GM19240 (cell line): ENCODE results near the gene TARBP1.
"Not testable (repeated sequence)": the region's sequence is repeated elsewhere in the genome, so short reads cannot be mapped to it uniquely, and the experiment has no call there.

Experiments used
- DNase-seq: peaks from one replicate; pipeline ENCODE4 v3.0.0; 2011; ENCODE audit warnings: low spot score; ENCODE audit not compliant: insufficient read length

Gene TARBP1

DNA sequence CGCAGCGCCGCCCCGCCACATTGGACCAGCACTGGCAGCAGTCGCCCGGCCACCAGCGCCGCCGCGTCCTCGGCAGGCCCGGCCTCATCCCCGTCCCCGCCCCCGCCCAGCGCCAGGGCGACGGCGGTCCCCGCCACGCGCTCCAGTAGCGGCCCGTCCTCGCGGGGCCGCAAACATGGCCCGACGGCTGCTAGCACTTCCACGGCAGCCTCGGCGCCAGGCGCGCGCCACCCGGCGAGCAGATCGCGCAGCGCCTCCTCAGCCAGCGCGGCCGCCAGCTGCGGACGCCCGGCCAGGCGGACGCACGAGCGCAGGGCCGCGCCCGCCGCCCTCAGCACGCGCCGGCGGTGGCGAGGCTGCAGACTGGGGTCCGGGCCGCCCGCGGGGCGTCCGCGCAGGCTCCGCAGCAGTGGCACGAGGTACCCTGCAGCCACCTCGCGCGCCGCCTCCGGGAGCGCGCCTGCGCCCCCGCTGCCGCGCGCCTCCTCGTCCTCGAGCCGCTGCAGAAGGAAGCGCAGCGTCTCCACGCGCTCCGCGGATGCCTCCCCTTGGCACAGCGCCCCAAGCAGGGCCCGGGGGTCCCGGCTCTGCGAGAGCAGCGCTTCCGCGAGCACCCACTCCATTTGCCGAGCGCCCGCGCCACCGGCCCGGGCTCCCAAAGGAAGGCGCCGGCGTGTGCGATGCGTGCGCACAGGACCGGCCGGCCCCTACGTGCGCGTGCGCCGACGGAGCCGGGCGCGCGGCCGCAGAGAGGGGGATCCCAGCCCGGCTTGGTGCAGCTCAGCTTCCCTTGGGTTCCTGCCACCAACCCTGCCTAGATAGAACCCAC is at the start of gene TARBP1:
Gene TARBP1, minus strand, starts transcription at position 699 of the 829 bp plus-strand sequence. Its CDS starts 76 bp downstream, at position 623.
- peak; percentile 69 for DNase-seq

DNA sequence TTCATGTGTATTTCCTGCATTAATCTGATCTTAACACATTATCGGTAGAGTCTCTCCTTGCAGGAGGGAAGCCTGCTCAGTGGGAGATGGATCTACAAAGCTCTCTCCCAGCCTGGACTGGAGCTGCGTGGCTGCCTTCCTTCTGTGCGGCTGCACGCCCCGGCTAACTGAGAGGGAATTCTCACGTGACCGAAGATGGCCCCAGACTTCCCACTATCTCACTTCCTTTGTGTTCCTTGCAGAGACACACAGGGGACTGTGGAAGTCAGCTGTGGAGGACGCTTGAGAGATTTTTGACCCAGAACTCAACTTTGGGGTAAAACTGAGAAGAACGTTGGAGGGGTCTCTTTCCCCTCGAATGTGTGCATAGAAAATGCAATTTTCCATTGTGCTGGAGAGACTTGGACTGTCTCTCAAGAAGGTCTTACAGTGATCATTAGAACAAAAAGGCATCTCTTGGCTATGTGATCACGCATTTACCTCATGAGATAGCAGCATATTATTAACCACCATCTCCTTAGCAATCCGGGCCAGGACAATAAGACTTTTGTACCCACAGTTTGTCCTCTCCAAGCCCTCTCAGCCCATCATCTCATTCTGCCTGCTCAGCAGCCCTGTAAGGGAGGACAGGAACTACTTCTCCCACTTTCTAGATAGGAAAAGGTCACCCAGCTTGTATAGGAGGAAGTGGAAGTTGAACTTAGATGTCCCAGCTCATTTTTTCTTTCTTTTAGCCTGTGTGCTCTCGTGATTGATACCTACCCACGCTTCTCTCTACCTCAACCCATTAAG is 49.3 kb upstream of the TARBP1 start:
- no peak for DNase-seq

GRCh38 chr1:234527346-234527745 is 48.4 kb upstream of the TARBP1 start:
- no peak for DNase-seq

GRCh38 chr1:234526922-234527321 is 47.9 kb upstream of the TARBP1 start:
- DNase-seq: no peak

- DNase-seq: no peak
Measured at GRCh38 chr1:234525099-234525799, 46.3 kb upstream of the TARBP1 start.

GRCh38 chr1:234521836-234522235 is 42.9 kb upstream of the TARBP1 start:
- no peak for DNase-seq

GRCh38 chr1:234520908-234521817 is 42.2 kb upstream of the TARBP1 start:
- DNase-seq: no peak

DNA sequence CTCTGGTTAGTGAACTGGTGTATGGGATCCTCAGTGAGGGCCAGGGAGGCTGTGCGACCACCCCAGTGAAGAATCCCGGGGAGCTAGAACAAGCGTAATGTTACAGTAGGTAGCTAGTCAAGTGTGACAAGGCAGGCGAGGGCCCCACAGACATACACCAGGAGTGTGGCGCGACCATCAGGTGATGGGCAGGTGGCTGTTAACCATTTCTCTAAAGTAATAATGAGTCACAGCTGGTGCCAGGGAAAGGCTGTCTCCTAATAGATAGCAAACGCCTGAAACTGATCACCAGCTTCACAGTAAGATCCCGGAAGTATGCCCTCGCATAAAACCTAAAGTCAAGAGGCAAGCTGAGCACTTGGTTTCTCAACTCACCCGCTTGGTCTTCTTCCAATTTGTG is 40.5 kb upstream of the TARBP1 start:
- no peak for DNase-seq

GRCh38 chr1:234518876-234519275 is 39.9 kb upstream of the TARBP1 start:
- DNase-seq: no peak

DNA sequence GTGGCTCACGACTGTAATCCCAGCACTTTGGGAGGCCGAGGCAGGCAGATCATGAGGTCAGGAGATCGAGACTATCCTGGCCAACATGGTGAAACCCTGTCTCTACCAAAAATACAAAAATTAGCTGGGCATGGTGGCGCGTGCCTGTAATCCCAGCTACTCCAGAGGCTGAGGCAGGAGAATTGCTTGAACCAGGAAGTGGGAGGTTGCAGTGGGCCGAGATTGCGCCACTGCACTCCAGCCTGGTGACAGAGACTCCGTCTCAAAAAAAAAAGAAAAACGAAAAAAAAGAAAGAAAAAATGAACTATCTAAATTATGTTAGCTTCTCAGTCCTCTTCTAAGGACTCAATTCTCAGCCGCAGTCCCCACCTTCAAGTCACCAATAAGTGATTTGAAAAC is 39.1 kb upstream of the TARBP1 start:
- not testable (repeated sequence) for DNase-seq

DNA sequence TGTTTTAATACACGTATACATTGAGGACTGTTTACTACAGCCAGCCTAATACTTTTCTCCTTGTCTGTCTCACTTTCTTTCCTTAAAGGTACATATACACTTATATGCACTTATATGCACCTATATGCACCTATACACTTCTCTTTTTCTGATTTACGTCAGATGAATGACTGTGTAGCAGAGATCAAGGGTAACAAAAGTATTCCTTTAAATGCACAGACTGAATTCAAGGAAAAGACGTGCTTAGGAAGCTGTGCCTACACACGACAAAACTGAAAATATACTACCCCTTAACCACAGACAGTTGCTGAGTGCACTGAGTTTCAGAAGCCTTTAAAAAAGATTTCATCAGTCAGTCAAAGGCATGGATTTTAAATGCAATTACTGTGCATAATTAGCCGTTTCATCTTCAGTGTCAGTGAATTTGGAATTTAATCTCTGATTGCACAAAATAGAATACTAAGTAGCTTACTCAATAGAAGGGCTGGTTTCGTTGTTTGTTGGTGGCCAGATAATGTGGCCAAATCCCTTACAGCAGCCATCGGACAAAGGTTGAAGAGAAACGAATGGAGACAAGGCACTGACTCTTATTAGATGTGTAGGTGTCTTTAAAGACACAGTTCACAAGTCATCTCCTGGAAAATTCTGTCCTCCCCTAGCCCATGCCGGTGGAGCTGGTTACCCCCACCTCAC is 38.3 kb upstream of the TARBP1 start:
- no peak for DNase-seq

- DNase-seq: no peak
Measured at GRCh38 chr1:234515821-234516241, 36.9 kb upstream of the TARBP1 start.

- no peak for DNase-seq
Measured at GRCh38 chr1:234515411-234515810, 36.4 kb upstream of the TARBP1 start.

GRCh38 chr1:234512451-234512861 is 33.5 kb upstream of the TARBP1 start:
- no peak for DNase-seq

GRCh38 chr1:234509457-234510328 is 30.7 kb upstream of the TARBP1 start:
- DNase-seq: no peak

DNA sequence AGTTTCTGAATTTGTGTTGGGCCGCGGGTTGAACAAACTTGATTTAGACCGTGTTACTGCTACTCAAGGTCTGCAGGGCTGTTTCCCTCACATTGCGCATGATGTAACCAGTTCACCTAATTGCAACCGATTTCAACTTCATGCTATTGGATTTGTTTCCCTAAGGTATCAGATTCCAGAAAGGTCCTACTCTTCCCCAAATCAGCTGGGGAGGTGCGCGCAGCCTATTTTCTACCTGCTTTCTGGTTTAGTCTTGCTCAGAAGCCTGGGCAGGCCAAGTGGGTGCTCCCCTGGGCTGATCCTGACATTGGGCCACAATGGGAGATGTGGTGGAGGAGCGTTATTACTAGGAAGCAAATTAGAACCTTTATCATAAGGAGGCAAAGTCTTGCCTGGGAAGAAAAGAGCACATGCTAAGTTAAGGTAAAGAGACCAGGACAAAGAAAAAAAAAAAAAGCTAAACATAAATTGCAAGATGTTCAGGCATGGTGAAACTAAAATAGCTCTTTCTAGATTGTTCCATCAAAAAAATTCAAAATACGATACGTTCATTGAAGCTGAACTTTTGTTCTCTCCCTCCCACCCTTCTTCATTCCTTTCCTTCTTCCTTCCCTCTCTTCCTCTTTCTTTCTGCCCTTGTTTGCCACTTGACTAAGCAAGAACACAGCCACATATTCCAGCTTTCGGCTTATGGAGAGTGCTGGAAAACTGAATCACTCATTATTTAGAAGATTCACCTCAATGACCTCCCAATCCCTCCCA is 28.8 kb upstream of the TARBP1 start:
- no peak for DNase-seq

- DNase-seq: no peak
Measured at GRCh38 chr1:234507089-234507488, 28.1 kb upstream of the TARBP1 start.

- no peak for DNase-seq
Measured at GRCh38 chr1:234505769-234506102, 26.8 kb upstream of the TARBP1 start.
